ENCODE measurements around the gene ABL2.

DNA sequence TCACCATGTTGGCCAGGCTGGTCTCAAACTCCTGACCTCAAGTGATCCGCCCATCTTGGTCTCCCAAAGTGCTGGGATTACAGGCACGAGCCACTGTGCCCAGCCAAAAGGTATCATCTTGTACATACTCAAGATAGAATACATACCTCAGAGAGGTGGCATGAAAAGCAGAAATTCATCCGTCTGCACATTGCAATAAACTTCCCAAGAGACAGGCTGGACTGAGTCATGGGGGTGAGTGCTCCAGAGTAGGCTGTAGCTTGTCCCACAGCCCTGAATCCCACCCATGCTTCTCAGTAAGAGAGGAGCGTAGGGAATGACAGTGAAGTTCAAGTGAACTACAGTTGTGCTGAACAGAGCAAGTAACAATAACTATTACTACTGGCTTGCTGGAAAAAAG lies 127.9 kb downstream of the ABL2 start:
- TF ChIP-seq POLR2A (IDR thresholded peaks at IDR 0.05; ENCODE audit: low read length) (no peak), SREBF2 (IDR thresholded peaks at IDR 0.05) (no peak), HOXA7 (CRISPR knock-in tag; IDR thresholded peaks at IDR 0.05) (no peak), ZSCAN20 (CRISPR knock-in tag; IDR thresholded peaks at IDR 0.05) (no peak), HEYL (CRISPR knock-in tag; IDR thresholded peaks at IDR 0.05) (no peak), RAD21 (conservative IDR thresholded peaks at IDR 0.05 in 1 of 2, IDR thresholded peaks at IDR 0.05 in 1 of 2) (no peak), EHF (CRISPR knock-in tag; IDR thresholded peaks at IDR 0.05) (no peak), JUN (IDR thresholded peaks at IDR 0.05) (no peak), EP300 (IDR thresholded peaks at IDR 0.05) (no peak), NR3C1 (IDR thresholded peaks at IDR 0.05) (no peak)
- TF ChIP-seq, protein P1, sequence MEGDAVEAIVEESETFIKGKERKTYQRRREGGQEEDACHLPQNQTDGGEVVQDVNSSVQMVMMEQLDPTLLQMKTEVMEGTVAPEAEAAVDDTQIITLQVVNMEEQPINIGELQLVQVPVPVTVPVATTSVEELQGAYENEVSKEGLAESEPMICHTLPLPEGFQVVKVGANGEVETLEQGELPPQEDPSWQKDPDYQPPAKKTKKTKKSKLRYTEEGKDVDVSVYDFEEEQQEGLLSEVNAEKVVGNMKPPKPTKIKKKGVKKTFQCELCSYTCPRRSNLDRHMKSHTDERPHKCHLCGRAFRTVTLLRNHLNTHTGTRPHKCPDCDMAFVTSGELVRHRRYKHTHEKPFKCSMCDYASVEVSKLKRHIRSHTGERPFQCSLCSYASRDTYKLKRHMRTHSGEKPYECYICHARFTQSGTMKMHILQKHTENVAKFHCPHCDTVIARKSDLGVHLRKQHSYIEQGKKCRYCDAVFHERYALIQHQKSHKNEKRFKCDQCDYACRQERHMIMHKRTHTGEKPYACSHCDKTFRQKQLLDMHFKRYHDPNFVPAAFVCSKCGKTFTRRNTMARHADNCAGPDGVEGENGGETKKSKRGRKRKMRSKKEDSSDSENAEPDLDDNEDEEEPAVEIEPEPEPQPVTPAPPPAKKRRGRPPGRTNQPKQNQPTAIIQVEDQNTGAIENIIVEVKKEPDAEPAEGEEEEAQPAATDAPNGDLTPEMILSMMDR (IDR thresholded peaks at IDR 0.05) = no peak

Measured in A549 (cell line).